DMS79 treated with DMSO at 0.1 percent for 48 hours (cell line): ENCODE measurements around the gene ST8SIA5.

Experiments used
- DNase-seq: peaks from one replicate; lab custom pipeline; 2025; lab: John Stamatoyannopoulos, UW

ST8SIA5 gene

GRCh38 chr18:46625069-46625468 is 131.8 kb downstream of the ST8SIA5 start:
- DNase-seq: no peak

GRCh38 chr18:46624127-46624526 is 132.7 kb downstream of the ST8SIA5 start:
- DNase-seq: no peak

- no peak for DNase-seq
Observed at GRCh38 chr18:46623541-46623940, 133.3 kb downstream of the ST8SIA5 start.

- DNase-seq: peak; percentile 13
Observed at GRCh38 chr18:46622999-46623398, 133.9 kb downstream of the ST8SIA5 start.

- no peak for DNase-seq
Observed at GRCh38 chr18:46622451-46622850, 134.4 kb downstream of the ST8SIA5 start.

GRCh38 chr18:46621871-46622270 is 135.0 kb downstream of the ST8SIA5 start:
- DNase-seq: no peak

- DNase-seq: no peak
Observed at GRCh38 chr18:46621111-46621766, 135.6 kb downstream of the ST8SIA5 start.

GRCh38 chr18:46619559-46619958 is 137.3 kb downstream of the ST8SIA5 start:
- DNase-seq: no peak
